Activated T-helper 1 cell treated with anti-CD3 and anti-CD28 coated beads, Interleukin-12 subunit alpha, Interleukin-12 subunit beta, Interleukin-2, Interleukin-4 antibody, amounts not matched to agents 30 ng/mL and 10 ng/mL and 1 ng/mL, durations not matched to agents 14 hours and 24 hours and 36 hours (primary cell): ENCODE results near the gene UNC93B1. TPM values are rescaled to one million over a fixed set of nuclear protein-coding genes. Genes with fewer than 3 reads are reported as not detected.

Source experiments
- DNase-seq: peaks from one replicate; pipeline ENCODE4 v3.0.0; 2021; ENCODE audit warnings: low spot score
- H3K27ac Mint-ChIP-seq: one replicate; pipeline ENCODE4 v1.8.0; 2021; ENCODE audit warnings: mild to moderate bottlenecking, mixed read lengths
- H3K27me3 Mint-ChIP-seq: one replicate; pipeline ENCODE4 v1.8.0; 2022; ENCODE audit warnings: mild to moderate bottlenecking, moderate library complexity, mixed read lengths; ENCODE audit not compliant: insufficient read depth
- H3K36me3 Mint-ChIP-seq: one replicate; pipeline ENCODE4 v1.8.0; 2021; ENCODE audit warnings: low read depth, mixed read lengths
- H3K4me1 Mint-ChIP-seq: one replicate; pipeline ENCODE4 v1.8.0; 2021; ENCODE audit warnings: low read depth, mixed read lengths
- H3K4me3 Mint-ChIP-seq: one replicate; pipeline ENCODE4 v1.8.0; 2021; ENCODE audit warnings: mild to moderate bottlenecking, moderate library complexity, mixed read lengths
- H3K9me3 Mint-ChIP-seq: one replicate; pipeline ENCODE4 v1.8.0; 2021; ENCODE audit warnings: mixed read lengths
- intact Hi-C: fragments of 100-400 bp; cut with micrococcal nuclease; formaldehyde crosslinking; loops from one replicate; pipeline ENCODE4 v1.15.1; 2024
- total RNA-seq: library from RNA; stranded (reverse); gene quantifications from 2 replicates; pipeline ENCODE4 v1.2.3, GENCODE V29; 2022

The UNC93B1 gene
- total RNA-seq, 1 donor from 2014 or later: 13.9 TPM

DNA sequence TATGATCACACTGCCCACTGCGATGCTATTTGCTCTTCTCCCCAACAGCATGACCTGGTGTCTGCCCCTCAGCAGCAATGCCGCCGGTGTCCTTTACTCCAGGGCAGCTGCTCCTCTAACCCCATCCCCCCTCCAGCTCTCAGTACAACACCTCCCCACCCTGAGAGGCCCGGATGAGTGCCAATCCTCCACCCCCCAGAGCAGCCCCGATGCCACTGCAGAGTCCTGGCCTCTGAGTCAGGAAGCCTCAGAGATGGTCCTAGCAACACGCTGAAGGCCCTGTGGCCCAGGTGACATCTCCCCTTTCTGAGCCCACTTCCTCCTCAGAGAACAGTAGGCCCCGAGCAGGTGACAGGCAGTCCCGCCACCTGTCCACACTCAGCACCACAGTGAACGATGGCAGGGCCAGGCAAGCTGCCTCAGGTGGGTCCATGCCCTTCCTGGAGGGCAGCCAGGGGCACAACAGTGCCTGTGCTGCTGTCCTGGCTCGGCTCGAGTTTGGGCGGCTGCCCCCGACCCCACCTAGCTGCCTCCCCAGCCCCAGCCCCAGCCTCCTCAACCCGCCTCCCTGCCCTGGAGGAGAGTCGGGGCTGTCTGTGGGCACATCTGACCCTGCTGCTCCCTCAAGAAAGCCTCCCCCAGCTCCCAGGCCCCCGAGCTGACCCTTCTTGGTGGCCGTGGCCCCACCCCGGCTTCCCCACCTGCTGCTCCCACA, 22.7 kb upstream of the UNC93B1 start:
- intact Hi-C loops: no loop called here
- H3K4me3 Mint-ChIP-seq: no peak overlapping the region
- peaks cover 5% of the 10 kb centered on the region for H3K27me3 Mint-ChIP-seq
- H3K27ac Mint-ChIP-seq: no peak overlapping the region
- H3K36me3 Mint-ChIP-seq: no peaks in the 10 kb centered on the region
- no peak for DNase-seq
- H3K4me1 Mint-ChIP-seq: peaks cover 16% of the 10 kb centered on the region
- H3K9me3 Mint-ChIP-seq: no peaks in the 10 kb centered on the region

DNA sequence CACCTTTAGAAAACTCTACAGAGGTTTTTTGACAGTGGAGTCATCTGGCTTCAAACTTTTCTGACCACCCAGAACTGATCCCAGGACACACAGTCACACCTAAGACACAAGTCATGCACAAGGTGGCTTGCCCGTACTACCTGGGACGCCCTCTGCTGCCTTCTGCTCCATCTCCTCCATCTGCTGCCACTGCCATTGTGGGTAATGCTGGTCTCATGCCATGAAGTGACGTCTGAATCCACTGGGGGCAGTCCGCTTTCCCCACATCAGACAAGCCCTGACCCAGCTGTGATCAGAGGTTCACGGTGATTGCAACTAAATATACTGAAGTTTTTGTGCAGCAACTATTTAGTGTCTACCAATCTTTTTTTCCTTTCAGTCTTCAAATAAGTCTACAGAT, 21.1 kb upstream of the UNC93B1 start:
- H3K27ac Mint-ChIP-seq: no peak overlapping the region
- H3K4me1 Mint-ChIP-seq: peaks cover 13% of the 10 kb centered on the region
- no peaks in the 10 kb centered on the region for H3K9me3 Mint-ChIP-seq
- H3K36me3 Mint-ChIP-seq: no peaks in the 10 kb centered on the region
- H3K4me3 Mint-ChIP-seq: no peak overlapping the region
- intact Hi-C loops: no loop called here
- peaks cover 5% of the 10 kb centered on the region for H3K27me3 Mint-ChIP-seq
- no peak for DNase-seq

DNA sequence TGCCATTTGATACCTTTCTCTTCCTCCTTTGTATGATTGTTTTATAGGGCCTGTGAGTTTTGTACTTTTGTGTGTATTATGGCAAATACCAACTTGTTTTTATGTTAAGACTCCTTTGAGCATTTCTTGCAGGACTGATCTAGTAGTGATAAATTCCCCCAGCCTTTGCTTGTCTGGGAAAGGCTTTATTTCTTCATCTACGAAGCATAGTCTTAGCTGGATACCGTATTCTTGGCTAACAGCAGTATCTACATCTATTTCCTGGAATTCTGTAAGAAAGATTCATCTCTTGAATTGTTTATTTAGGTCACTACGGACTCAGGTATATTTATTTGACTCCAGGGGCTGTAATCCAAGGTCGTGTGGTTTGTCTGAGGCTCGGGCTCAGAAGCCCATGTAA, 20.6 kb upstream of the UNC93B1 start:
- intact Hi-C loops: no loop called here
- Mint-ChIP-seq H3K27ac (no peak overlapping the region), H3K36me3 (no peaks in the 10 kb centered on the region), H3K9me3 (no peaks in the 10 kb centered on the region), H3K4me3 (no peak overlapping the region), H3K4me1 (peaks cover 10% of the 10 kb centered on the region), H3K27me3 (peaks cover 5% of the 10 kb centered on the region)
- no peak for DNase-seq

DNA sequence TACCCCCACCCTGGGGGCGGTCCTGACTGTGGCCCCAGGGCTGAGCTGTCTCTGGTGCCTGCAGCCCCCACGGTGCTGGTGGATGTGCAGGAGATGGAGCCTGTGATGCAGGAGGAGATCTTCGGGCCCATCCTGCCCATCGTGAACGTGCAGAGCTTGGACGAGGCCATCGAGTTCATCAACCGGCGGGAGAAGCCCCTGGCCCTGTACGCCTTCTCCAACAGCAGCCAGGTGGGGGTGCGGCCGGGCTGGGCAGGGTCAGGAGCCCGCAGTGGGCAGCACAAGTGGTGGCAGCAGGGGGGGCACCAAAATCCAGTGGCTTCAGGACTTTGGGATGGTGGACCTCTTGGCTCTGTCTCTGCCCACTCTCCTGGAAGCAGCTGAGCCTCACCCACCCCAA, 18.6 kb upstream of the UNC93B1 start:
- intact Hi-C loops: no loop called here
- Mint-ChIP-seq H3K36me3 (no peaks in the 10 kb centered on the region), H3K27me3 (peaks cover 5% of the 10 kb centered on the region), H3K4me3 (no peak overlapping the region), H3K9me3 (no peaks in the 10 kb centered on the region), H3K27ac (no peak overlapping the region), H3K4me1 (no peaks in the 10 kb centered on the region)
- no peak for DNase-seq

- no peaks in the 10 kb centered on the region for H3K36me3 Mint-ChIP-seq
- H3K4me1 Mint-ChIP-seq: no peaks in the 10 kb centered on the region
- DNase-seq: no peak
- intact Hi-C loops: no loop called here
- H3K4me3 Mint-ChIP-seq: no peak overlapping the region
- no peak overlapping the region for H3K27ac Mint-ChIP-seq
- H3K9me3 Mint-ChIP-seq: no peaks in the 10 kb centered on the region
- H3K27me3 Mint-ChIP-seq: peaks cover 5% of the 10 kb centered on the region
Observed at GRCh38 chr11:68021167-68021787, 17.4 kb upstream of the UNC93B1 start.

DNA sequence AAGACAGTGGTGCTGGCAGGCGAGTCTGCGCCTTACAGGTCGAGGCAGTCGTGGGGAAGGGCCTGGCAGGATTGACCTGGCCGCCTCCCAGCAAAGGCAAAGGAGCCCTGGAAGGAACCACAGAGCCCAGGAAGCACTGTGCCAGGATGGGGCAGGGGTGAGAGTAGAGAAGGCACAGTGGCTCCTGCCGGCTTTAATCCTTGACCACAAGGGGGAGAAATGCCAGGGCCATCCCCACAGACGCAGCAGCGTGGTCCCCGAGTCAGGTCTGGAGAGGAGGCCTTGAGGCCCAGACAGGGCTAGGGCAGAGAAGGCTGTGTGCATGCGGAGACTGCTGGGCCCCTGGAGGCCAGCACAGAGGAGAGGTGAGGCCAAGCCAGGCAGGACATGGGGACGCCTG, 16.7 kb upstream of the UNC93B1 start:
- no peak for DNase-seq
- H3K27ac Mint-ChIP-seq: no peak overlapping the region
- no peaks in the 10 kb centered on the region for H3K9me3 Mint-ChIP-seq
- no peak overlapping the region for H3K4me3 Mint-ChIP-seq
- no peaks in the 10 kb centered on the region for H3K4me1 Mint-ChIP-seq
- H3K36me3 Mint-ChIP-seq: no peaks in the 10 kb centered on the region
- peaks cover 4% of the 10 kb centered on the region for H3K27me3 Mint-ChIP-seq
- intact Hi-C loops: no loop called here

DNA sequence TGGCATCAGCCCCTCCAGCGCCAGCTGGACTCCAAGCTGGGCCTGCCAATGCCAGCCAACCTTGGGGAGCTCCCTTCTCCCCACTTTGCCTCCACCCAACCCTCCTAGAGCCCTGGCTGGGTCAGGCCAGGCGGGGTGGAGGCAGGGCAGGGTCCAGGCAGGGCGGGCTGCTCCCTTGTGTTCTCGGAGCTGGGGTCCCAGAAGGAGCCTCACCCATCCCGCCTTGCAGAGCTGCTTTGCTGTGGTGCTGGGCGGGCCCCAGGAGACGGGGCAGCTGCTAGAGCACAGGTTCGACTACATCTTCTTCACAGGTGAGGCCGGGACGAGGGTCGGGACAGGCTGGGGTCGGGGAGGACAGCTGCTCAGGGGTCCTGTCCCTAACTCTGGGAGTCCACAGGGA, 15.6 kb upstream of the UNC93B1 start:
- Mint-ChIP-seq H3K9me3 (no peaks in the 10 kb centered on the region), H3K4me1 (no peaks in the 10 kb centered on the region), H3K27me3 (peaks cover 2% of the 10 kb centered on the region), H3K4me3 (no peak overlapping the region), H3K36me3 (no peaks in the 10 kb centered on the region), H3K27ac (no peak overlapping the region)
- DNase-seq: no peak
- intact Hi-C loops: no loop called here

GRCh38 chr11:68018730-68019190, 14.9 kb upstream of the UNC93B1 start:
- H3K4me3 Mint-ChIP-seq: no peak overlapping the region
- H3K27me3 Mint-ChIP-seq: no peaks in the 10 kb centered on the region
- H3K9me3 Mint-ChIP-seq: no peaks in the 10 kb centered on the region
- DNase-seq: no peak
- intact Hi-C loops: no loop called here
- H3K36me3 Mint-ChIP-seq: no peaks in the 10 kb centered on the region
- H3K27ac Mint-ChIP-seq: no peak overlapping the region
- H3K4me1 Mint-ChIP-seq: no peaks in the 10 kb centered on the region

DNA sequence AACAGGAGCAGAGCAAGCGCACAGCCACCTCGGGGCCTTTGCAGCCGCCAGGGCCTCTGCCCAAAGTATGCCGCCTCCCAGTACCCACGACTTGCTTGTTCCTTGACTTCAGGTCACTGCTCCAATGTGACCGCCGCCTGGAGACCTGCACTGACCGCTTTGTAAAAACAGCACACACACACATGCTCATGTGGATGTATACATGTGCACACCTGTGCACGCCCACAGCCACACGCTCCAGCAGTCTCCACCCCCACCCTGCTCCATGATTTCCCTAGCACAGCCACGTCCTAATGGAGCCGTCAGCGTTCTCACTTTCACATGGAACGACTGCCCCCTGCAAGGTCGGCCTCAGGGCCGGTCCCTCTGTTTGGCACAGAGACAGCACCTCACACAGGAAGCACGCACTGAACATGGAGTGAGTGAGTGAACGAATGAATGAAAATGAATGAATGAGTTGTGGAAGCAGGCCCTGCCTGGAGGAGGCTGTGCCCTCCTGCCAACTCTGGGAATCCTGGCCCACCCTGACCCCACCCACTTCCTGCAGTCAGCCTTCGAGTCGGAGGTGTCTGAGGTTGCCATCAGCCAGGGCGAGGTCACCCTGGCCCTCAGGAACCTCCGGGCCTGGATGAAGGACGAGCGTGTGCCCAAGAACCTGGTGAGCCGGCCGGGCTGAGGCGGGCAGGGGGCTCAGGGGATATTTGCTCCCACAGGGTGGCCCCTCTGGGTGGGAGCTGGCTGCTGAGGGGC, 14.3 kb upstream of the UNC93B1 start:
- Mint-ChIP-seq H3K4me1 (no peaks in the 10 kb centered on the region), H3K9me3 (no peaks in the 10 kb centered on the region), H3K27ac (no peak overlapping the region), H3K4me3 (no peak overlapping the region), H3K36me3 (no peaks in the 10 kb centered on the region), H3K27me3 (no peaks in the 10 kb centered on the region)
- DNase-seq: no peak
- intact Hi-C loops: no loop called here

GRCh38 chr11:68016904-68017817, 13.3 kb upstream of the UNC93B1 start:
- no peak for DNase-seq
- H3K4me3 Mint-ChIP-seq: no peak overlapping the region
- H3K4me1 Mint-ChIP-seq: no peaks in the 10 kb centered on the region
- H3K9me3 Mint-ChIP-seq: no peaks in the 10 kb centered on the region
- no peaks in the 10 kb centered on the region for H3K27me3 Mint-ChIP-seq
- intact Hi-C loops: no loop called here
- no peaks in the 10 kb centered on the region for H3K36me3 Mint-ChIP-seq
- H3K27ac Mint-ChIP-seq: no peak overlapping the region

DNA sequence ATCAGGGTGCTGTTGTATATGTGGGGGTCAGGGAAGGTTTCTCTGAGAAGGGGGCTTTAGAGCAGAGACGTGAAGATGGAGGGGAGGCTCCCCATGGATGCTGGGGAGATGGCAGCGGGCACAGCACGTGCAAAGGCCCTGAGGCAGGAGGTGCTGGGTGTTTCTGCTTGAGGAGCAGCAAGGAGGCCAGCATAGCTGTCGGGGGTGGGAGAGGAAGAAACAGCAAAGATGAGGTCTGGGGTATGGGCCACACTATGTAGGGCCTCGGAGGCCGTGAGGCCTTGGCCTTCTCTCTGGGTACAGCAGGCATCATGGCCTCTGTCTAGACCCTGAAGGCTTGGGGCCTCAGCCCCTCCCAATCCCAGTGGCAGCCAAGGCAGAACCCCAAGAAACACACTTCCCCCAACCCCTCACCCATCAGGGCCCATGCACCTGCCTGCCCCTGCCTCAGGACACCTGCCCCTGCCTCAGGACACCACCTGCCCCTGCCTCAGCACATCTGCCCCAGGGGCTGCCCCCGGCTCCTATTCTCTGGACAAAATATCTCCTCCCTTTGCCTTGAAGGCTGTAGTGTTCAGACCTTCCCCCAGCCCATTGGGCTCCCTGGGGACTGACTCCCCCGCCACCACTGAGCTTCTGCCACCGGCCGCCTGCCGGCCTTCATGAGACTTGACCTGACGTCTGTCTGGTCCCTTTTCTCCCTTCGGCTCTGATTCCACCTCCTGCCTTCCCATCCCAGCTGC, 12.4 kb upstream of the UNC93B1 start:
- intact Hi-C loops: no loop called here
- H3K9me3 Mint-ChIP-seq: no peaks in the 10 kb centered on the region

DNA sequence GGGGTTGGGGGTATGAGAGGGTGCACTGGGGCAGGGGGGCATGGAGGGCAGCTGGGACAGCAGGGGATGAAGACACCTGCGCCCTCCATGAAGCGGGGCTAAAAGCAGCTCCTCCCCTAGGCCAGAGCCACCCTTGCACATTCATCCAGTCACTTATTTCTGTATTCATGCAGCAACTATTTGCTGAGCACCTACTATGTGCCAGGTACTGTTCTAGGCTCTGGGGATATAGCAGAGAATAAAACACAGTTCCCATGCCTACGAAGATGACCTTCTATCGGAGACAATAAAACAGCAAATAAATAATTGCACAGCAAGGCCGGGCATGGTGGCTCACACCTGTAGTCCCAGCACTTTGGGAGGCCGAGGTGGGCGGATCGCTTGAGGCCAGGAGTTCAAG, 11.6 kb upstream of the UNC93B1 start:
- intact Hi-C loops: no loop called here
- H3K36me3 Mint-ChIP-seq: no peaks in the 10 kb centered on the region
- no peak overlapping the region for H3K4me3 Mint-ChIP-seq
- no peaks in the 10 kb centered on the region for H3K27me3 Mint-ChIP-seq
- no peaks in the 10 kb centered on the region for H3K9me3 Mint-ChIP-seq
- no peaks in the 10 kb centered on the region for H3K4me1 Mint-ChIP-seq
- H3K27ac Mint-ChIP-seq: no peak overlapping the region
- no peak for DNase-seq

More for the DNA sequence above, 12.4 kb upstream of the UNC93B1 start:
- no peaks in the 10 kb centered on the region for H3K4me1 Mint-ChIP-seq
- H3K4me3 Mint-ChIP-seq: no peak overlapping the region
- H3K36me3 Mint-ChIP-seq: no peaks in the 10 kb centered on the region
- H3K27me3 Mint-ChIP-seq: no peaks in the 10 kb centered on the region
- DNase-seq: no peak
- no peak overlapping the region for H3K27ac Mint-ChIP-seq
